Measurements from ENCODE around the gene CARD10. TPM values are rescaled to one million over a fixed set of nuclear protein-coding genes. Genes with fewer than 3 reads are reported as not detected.

CARD10 gene
- total RNA-seq, 4 donors from 2014 or later: 6.5 to 17.3 (median 11.0) TPM

GRCh38 chr22:37526376-37526775, 7.2 kb upstream of the CARD10 start:
- no peak overlapping the region for H3K27ac ChIP-seq
- no peaks in the 10 kb centered on the region for H3K36me3 ChIP-seq
- H3K9me3 ChIP-seq: no peaks in the 10 kb centered on the region
- H3K27me3 ChIP-seq: no peaks in the 10 kb centered on the region
- 69 to 80% methylated on average over 12 of the region's 12 CpGs for WGBS, 2 donors
- no peak for TF ChIP-seq POLR2A (IDR thresholded peaks at IDR 0.05)
- TF ChIP-seq, protein P1, sequence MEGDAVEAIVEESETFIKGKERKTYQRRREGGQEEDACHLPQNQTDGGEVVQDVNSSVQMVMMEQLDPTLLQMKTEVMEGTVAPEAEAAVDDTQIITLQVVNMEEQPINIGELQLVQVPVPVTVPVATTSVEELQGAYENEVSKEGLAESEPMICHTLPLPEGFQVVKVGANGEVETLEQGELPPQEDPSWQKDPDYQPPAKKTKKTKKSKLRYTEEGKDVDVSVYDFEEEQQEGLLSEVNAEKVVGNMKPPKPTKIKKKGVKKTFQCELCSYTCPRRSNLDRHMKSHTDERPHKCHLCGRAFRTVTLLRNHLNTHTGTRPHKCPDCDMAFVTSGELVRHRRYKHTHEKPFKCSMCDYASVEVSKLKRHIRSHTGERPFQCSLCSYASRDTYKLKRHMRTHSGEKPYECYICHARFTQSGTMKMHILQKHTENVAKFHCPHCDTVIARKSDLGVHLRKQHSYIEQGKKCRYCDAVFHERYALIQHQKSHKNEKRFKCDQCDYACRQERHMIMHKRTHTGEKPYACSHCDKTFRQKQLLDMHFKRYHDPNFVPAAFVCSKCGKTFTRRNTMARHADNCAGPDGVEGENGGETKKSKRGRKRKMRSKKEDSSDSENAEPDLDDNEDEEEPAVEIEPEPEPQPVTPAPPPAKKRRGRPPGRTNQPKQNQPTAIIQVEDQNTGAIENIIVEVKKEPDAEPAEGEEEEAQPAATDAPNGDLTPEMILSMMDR (IDR thresholded peaks at IDR 0.05): no peak
- intact Hi-C loops (cut with DNase I): no loop called here
- no peak for DNase-seq
- no peak overlapping the region for H3K4me3 ChIP-seq (replicated peaks in 1 of 3)
- peaks cover 0 to 6% of the 10 kb centered on the region in 2 donors for H3K4me1 ChIP-seq

DNA sequence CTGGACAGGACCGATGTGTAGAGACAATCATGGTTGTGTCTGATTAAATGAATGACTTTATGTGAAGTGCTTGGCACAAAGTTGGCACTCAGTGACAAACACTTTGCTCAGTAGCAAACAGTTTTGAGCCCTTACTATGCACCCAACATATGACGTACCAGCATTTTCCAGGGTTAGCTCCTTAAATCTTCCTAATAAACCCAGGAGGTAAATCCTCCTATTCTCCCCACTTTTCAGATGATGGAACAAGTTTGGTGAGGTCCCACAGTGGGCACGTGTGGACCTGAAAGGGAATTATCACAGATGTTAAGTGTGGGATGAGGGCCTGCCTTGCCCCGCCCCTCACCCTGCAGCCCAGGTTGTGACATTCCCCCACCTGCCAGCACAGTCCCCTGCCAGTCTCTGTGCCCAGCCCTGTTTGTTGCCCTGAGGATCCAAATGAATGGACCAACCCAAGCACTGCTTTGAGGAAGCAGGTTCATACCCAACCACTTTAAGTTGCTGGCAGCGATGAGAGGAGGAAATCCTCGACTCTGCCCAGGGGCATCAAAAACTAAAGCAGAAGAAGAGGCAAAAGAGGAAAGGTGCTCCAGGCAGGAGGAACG, 6.6 kb upstream of the CARD10 start:
- intact Hi-C loops (cut with DNase I): no loop called here
- no peak for DNase-seq
- Histone ChIP-seq H3K36me3 (no peaks in the 10 kb centered on the region), H3K4me1 (peaks cover 0 to 6% of the 10 kb centered on the region in 2 donors), H3K27ac (no peak overlapping the region), H3K9me3 (no peaks in the 10 kb centered on the region), H3K27me3 (no peaks in the 10 kb centered on the region), H3K4me3 (replicated peaks in 1 of 3) (no peak overlapping the region)
- WGBS, 2 donors: 81 to 85% methylated on average over 7 of the region's 7 CpGs
- TF ChIP-seq, protein P1 (IDR thresholded peaks at IDR 0.05): no peak
- no peak for TF ChIP-seq POLR2A (IDR thresholded peaks at IDR 0.05)

GRCh38 chr22:37525073-37525745, 6.0 kb upstream of the CARD10 start:
- Histone ChIP-seq H3K27ac (no peak overlapping the region), H3K4me1 (peaks cover 0 to 6% of the 10 kb centered on the region in 2 donors), H3K36me3 (no peaks in the 10 kb centered on the region), H3K9me3 (no peaks in the 10 kb centered on the region), H3K4me3 (replicated peaks in 1 of 3) (no peak overlapping the region), H3K27me3 (no peaks in the 10 kb centered on the region)
- intact Hi-C loops (cut with DNase I): no loop called here
- no peak for TF ChIP-seq POLR2A (IDR thresholded peaks at IDR 0.05)
- TF ChIP-seq, protein P1 (IDR thresholded peaks at IDR 0.05): no peak
- DNase-seq: no peak
- WGBS, 2 donors: 53 to 85% methylated on average over 9 to 10 of the region's 10 CpGs

DNA sequence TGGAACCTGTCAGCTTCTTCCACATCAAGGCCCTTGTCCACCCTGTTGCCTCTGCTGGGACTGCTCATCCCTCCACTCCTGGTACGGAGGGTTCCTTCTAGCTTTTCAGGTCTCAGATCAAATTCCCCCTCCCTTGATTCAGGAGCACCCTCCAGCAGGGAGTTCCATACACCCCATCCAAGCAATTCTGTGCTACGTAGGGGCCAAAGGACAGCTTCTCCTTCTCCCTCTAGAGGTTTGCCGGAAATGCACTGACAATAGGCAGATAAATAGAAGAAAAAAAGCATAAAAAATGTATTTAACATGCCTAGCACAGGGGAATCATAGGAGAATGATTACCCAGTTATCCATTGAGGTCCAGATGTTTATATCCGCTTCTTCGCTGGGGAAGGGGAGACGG, 3.3 kb upstream of the CARD10 start:
- no peaks in the 10 kb centered on the region for H3K27me3 ChIP-seq
- no peak for DNase-seq
- peaks cover 3 to 20% of the 10 kb centered on the region in 2 donors for H3K4me1 ChIP-seq
- H3K27ac ChIP-seq: no peak overlapping the region
- intact Hi-C loops (cut with DNase I): no loop called here
- no peak for TF ChIP-seq POLR2A (IDR thresholded peaks at IDR 0.05)
- TF ChIP-seq, protein P1 (IDR thresholded peaks at IDR 0.05): no peak
- H3K36me3 ChIP-seq: no peaks in the 10 kb centered on the region
- WGBS, 2 donors: 94 to 96% methylated on average over 6 of the region's 6 CpGs
- H3K4me3 ChIP-seq (replicated peaks in 1 of 3): no peak overlapping the region
- no peaks in the 10 kb centered on the region for H3K9me3 ChIP-seq

- Histone ChIP-seq H3K4me1 (peaks cover 3 to 20% of the 10 kb centered on the region in 2 donors), H3K27me3 (no peaks in the 10 kb centered on the region), H3K36me3 (no peaks in the 10 kb centered on the region), H3K9me3 (no peaks in the 10 kb centered on the region), H3K27ac (no peak overlapping the region), H3K4me3 (replicated peaks in 1 of 3) (no peak overlapping the region)
- DNase-seq: no peak
- intact Hi-C loops (cut with DNase I): no loop called here
- TF ChIP-seq, protein P1 (IDR thresholded peaks at IDR 0.05): no peak
- no peak for TF ChIP-seq POLR2A (IDR thresholded peaks at IDR 0.05)
- 70 to 76% methylated on average over 14 of the region's 14 CpGs for WGBS, 2 donors
These were observed 2.1 kb upstream of the CARD10 start for GRCh38 chr22:37521236-37521739.
